Subcutaneous preadipocyte (primary cell): ENCODE data around the gene SLC2A8. TPM values are rescaled to one million over a fixed set of nuclear protein-coding genes. Genes with fewer than 3 reads are reported as not detected.

Experiments used
- small RNA-seq: library from RNA; depleted of rRNA; stranded (forward); fragments of <200 nt; gene quantifications from one replicate; pipeline ENCODE3, GENCODE V24; 2012
- total RNA-seq: library from RNA; depleted of rRNA; stranded (reverse); fragments of >200 nt; gene quantifications from 2 replicates; pipeline ENCODE4 v1.2.3, GENCODE V29; 2012

The SLC2A8 gene, protein sequence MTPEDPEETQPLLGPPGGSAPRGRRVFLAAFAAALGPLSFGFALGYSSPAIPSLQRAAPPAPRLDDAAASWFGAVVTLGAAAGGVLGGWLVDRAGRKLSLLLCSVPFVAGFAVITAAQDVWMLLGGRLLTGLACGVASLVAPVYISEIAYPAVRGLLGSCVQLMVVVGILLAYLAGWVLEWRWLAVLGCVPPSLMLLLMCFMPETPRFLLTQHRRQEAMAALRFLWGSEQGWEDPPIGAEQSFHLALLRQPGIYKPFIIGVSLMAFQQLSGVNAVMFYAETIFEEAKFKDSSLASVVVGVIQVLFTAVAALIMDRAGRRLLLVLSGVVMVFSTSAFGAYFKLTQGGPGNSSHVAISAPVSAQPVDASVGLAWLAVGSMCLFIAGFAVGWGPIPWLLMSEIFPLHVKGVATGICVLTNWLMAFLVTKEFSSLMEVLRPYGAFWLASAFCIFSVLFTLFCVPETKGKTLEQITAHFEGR
- 0.37 and 1.2 TPM in 2 replicates for total RNA-seq

DNA sequence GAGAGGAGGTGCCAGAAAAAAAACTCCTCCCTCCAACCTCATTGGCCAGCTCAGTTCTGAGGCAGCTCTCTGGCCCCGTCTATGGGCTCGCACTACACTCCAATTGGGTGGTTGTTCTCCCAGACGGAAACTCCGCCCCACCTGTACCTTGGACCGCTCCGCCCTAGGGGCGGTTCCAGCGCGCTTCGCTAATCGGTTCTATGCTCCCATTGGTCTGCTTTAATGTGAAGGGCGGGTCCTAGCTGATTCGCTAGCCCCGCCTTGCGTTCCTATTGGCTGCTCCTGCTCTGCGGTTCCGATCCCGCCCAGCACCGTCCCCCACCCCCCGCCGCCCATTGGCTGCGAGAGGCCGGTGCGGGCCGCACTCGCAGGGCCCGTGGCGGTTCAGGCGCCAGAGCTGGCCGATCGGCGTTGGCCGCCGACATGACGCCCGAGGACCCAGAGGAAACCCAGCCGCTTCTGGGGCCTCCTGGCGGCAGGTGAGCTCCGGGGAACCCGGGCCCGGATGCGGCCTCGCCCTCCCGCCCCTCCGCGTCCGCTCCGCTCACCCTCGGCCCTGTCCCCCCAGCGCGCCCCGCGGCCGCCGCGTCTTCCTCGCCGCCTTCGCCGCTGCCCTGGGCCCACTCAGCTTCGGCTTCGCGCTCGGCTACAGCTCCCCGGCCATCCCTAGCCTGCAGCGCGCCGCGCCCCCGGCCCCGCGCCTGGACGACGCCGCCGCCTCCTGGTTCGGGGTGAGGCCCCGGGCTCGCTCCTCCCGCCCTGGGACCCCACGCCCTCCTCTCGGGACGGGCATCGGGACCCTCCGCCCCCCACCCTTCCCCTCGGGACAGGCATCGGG lies at the start of gene SLC2A8:
Gene SLC2A8 (plus strand): TSS at position 362 of the 838 bp plus-strand sequence. CDS start 62 bp downstream, at position 424.

DNA sequence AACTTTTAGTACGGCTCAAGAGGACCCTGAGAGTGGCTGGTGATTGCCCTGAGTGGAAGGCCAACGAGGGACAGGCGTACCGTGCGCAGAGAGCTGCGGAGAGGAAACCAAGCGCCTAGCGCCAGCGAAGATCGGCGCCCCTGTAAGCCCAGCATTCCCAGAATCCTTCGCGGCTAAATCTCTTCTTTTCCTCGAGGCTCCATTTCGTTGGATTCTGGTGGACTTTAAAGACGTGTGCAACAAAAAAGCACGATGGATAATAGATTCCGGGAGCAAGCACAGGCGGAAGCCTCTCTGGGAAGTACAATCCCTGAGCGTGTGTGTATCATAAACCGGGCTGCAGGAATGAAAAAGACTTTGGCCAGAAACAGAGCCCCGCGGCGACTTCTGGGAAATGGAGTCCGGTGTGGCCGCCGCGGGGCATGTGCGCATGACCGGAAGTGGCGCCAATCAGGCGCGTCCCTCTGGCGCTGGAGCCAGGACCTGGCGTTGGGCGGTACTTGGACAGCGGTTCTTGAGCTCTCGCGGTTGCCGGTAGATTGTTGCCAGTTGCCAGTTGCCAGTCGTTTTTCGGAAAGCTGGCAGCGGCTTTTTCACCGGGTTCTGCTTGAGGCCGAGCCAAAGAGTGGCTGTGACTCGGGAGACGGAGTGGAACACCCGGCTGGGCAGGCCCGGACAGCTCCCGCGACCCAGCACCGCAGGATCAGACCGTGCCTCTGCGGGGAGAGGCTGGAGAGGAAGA lies 27.1 kb downstream of the SLC2A8 start, which contains the start of gene ZNF79:
Gene ZNF79 (plus strand): TSS at position 449 of the 742 bp plus-strand sequence. CDS start 406 bp downstream, outside the sequence.

GRCh38 chr9:127450830-127451607 lies 54.0 kb downstream of the SLC2A8 start, which contains the start of the genes LRSAM1 and RPL12:
Gene LRSAM1 (plus strand): TSS chr9:127451510. CDS start chr9:127454528, 3,018 bp downstream.
Gene RPL12 (minus strand): TSS chr9:127451406. CDS start chr9:127451317, 89 bp downstream.

Small RNAs within 50 kb of the gene (small RNA-seq; reads per million reads assigned to genes)
- 268 reads per million, percentile 99 among the genes with 10 or more reads in this experiment for gene SNORA65

Other genes with a start within 250 kb of the SLC2A8 start
- gene GARNL3, start 132.4 kb upstream of the SLC2A8 start, total RNA-seq = 1.1 and 1.8 TPM in 2 replicates
- gene ZNF79, start 27.2 kb downstream of the SLC2A8 start, total RNA-seq = 6.6 and 9.4 TPM in 2 replicates
- gene RPL12, start 54.2 kb downstream of the SLC2A8 start, total RNA-seq = 847 and 1,786 TPM in 2 replicates
- gene LRSAM1, start 54.3 kb downstream of the SLC2A8 start, total RNA-seq = 11.8 and 16.2 TPM in 2 replicates
- 14.3 and 19.7 TPM in 2 replicates for gene STXBP1, start 215.1 kb downstream of the SLC2A8 start, total RNA-seq